Mesendoderm (in vitro differentiated cells): ENCODE data around the gene CAV1.
A peak's percentile ranks its signal among the peaks of the same experiment; 100 is the strongest.

Experiments
- DNase-seq: peaks from one replicate; pipeline ENCODE4 v3.0.0; 2013
- H2AK5ac ChIP-seq: 2 replicates; pipeline ENCODE4 v1.6.1; 2013; ENCODE audit warnings: low read length, inconsistent platforms
- H2BK120ac ChIP-seq: 2 replicates; pipeline ENCODE4 v1.6.1; 2013; ENCODE audit warnings: low read depth, mild to moderate bottlenecking, low read length, moderate library complexity, mixed read lengths
- H2BK15ac ChIP-seq: replicated peaks from 2 replicates; pipeline ENCODE4 v1.6.1; 2013; ENCODE audit warnings: low read depth, mild to moderate bottlenecking, moderate library complexity
- H2BK5ac ChIP-seq: 2 replicates; pipeline ENCODE4 v1.6.1; 2013; ENCODE audit warnings: low read length, inconsistent platforms
- H3K18ac ChIP-seq: 2 replicates; pipeline ENCODE4 v1.6.1; 2013; ENCODE audit warnings: mild to moderate bottlenecking, low read length, mixed read lengths
- H3K23ac ChIP-seq: one replicate; pipeline ENCODE4 v1.6.1; 2013; ENCODE audit warnings: low read length
- H3K27ac ChIP-seq: 2 replicates; pipeline ENCODE4 v1.5.1; 2013; ENCODE audit warnings: low read depth, mild to moderate bottlenecking, inconsistent platforms, low read length, moderate library complexity
- H3K27me3 ChIP-seq: 2 replicates; pipeline ENCODE4 v1.6.1; 2013; ENCODE audit warnings: low read length, control low read depth, mild to moderate bottlenecking, inconsistent platforms; ENCODE audit not compliant: insufficient read depth, poor library complexity
- H3K36me3 ChIP-seq: 2 replicates; pipeline ENCODE4 v1.6.1; 2013; ENCODE audit warnings: low read length, inconsistent platforms; ENCODE audit not compliant: control insufficient read depth, insufficient read depth
- H3K4ac ChIP-seq: one replicate; pipeline ENCODE4 v1.6.1; 2013; ENCODE audit warnings: low read depth, mild to moderate bottlenecking, low read length, moderate library complexity
- H3K4me1 ChIP-seq: 2 replicates; pipeline ENCODE4 v1.6.1; 2013; ENCODE audit warnings: low read depth, low read length, inconsistent platforms; ENCODE audit not compliant: control insufficient read depth
- H3K4me2 ChIP-seq: 2 replicates; pipeline ENCODE4 v1.6.1; 2013; ENCODE audit warnings: low read length
- H3K4me3 ChIP-seq: 2 replicates; pipeline ENCODE4 v1.5.1; 2013; ENCODE audit warnings: mild to moderate bottlenecking, low read length
- H3K56ac ChIP-seq: one replicate; pipeline ENCODE4 v1.6.1; 2013; ENCODE audit warnings: low read length
- H3K79me1 ChIP-seq: 2 replicates; pipeline ENCODE4 v1.6.1; 2013; ENCODE audit warnings: low read length, inconsistent platforms
- H3K79me2 ChIP-seq: 2 replicates; pipeline ENCODE4 v1.6.1; 2013; ENCODE audit warnings: mild to moderate bottlenecking, low read length; ENCODE audit not compliant: control insufficient read depth, insufficient read depth
- H3K9ac ChIP-seq: 2 replicates; pipeline ENCODE4 v1.6.1; 2013; ENCODE audit warnings: low read length, inconsistent platforms
- H4K5ac ChIP-seq: one replicate; pipeline ENCODE4 v1.6.1; 2013; ENCODE audit warnings: low read length
- H4K8ac ChIP-seq: one replicate; pipeline ENCODE4 v1.6.1; 2013; ENCODE audit warnings: low read depth, mild to moderate bottlenecking, control low read depth, low read length, moderate library complexity
- WGBS: extraction: QIAGEN DNeasy Blood & Tissue Kit; methylation state at CpG from one replicate; pipeline ENCODE4 v1.1.7; 2013; ENCODE audit warnings: low lambda C conversion rate, missing lambda C conversion rate; ENCODE audit not compliant: insufficient coverage; ENCODE audit errors: extremely low coverage; 5-methylcytosine and 5-hydroxymethylcytosine counted together

CAV1 gene

DNA sequence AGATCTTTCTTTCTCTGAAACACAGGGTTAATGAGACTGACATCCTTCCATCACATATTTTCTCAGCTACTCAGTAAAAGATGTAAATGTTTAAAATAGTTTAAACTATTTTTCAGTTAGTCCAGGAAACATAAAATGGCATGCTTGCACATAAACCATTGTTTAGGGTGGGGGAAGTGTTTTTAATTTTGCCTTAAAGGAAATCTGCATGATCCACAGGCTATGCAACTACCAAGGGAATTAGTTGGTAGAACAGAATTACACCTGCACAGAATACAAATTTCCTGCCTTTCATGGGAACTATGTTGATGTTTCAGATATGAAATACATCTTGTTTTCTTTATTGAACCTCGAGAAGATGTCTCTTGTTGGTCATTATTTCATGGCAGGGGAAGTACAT is 10.6 kb downstream of the CAV1 start:
- no peak overlapping the region for H3K27ac ChIP-seq
- H3K27me3 ChIP-seq = no peaks in the 10 kb centered on the region
- H4K8ac ChIP-seq = no peak overlapping the region
- H4K5ac ChIP-seq = no peak overlapping the region
- no peak overlapping the region for H3K56ac ChIP-seq
- no peak overlapping the region for H2BK15ac ChIP-seq
- no peak overlapping the region for H3K4me3 ChIP-seq
- WGBS = no CpG with 5 or more reads among the region's 1 CpG
- no peaks in the 10 kb centered on the region for H3K36me3 ChIP-seq
- no peak overlapping the region for H3K4me2 ChIP-seq
- H3K79me1 ChIP-seq = no peaks in the 10 kb centered on the region
- no peak overlapping the region for H3K23ac ChIP-seq
- DNase-seq = no peak
- H3K79me2 ChIP-seq = peaks cover 3% of the 10 kb centered on the region
- H3K4me1 ChIP-seq = no peaks in the 10 kb centered on the region
- no peak overlapping the region for H3K18ac ChIP-seq
- no peak overlapping the region for H3K9ac ChIP-seq
- no peak overlapping the region for H2BK5ac ChIP-seq
- H2BK120ac ChIP-seq = no peak overlapping the region
- no peak overlapping the region for H2AK5ac ChIP-seq
- no peak overlapping the region for H3K4ac ChIP-seq

DNA sequence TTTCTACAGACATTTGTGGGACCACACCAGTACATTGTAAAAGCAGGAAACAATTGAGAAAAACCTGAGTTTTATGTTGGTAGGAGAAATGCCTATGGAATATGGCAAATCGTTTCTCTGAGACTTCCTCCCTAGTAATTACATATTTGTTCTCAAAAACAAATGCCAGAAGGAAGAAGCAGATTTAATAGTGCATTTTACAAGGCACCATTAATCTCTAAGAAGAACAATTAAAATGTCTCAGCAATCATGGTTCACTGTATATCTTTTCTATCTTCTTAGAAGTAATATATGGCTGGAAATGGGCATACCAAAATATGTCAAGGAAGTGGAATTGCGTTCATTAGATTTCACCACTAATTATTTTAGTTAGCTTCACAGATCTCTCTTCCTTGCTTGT is 13.3 kb downstream of the CAV1 start:
- Histone ChIP-seq H4K5ac (no peak overlapping the region), H3K4me3 (no peak overlapping the region), H3K23ac (no peak overlapping the region), H3K4me1 (no peaks in the 10 kb centered on the region), H3K9ac (no peak overlapping the region), H2AK5ac (no peak overlapping the region), H3K79me1 (no peaks in the 10 kb centered on the region), H3K27me3 (no peaks in the 10 kb centered on the region), H2BK120ac (no peak overlapping the region), H3K36me3 (no peaks in the 10 kb centered on the region), H3K18ac (no peak overlapping the region), H2BK5ac (no peak overlapping the region), H3K27ac (no peak overlapping the region), H2BK15ac (no peak overlapping the region), H3K79me2 (no peaks in the 10 kb centered on the region), H3K56ac (no peak overlapping the region), H4K8ac (no peak overlapping the region), H3K4ac (no peak overlapping the region), H3K4me2 (no peak overlapping the region)
- WGBS = no CpG with 5 or more reads among the region's 2 CpGs
- DNase-seq = no peak

DNA sequence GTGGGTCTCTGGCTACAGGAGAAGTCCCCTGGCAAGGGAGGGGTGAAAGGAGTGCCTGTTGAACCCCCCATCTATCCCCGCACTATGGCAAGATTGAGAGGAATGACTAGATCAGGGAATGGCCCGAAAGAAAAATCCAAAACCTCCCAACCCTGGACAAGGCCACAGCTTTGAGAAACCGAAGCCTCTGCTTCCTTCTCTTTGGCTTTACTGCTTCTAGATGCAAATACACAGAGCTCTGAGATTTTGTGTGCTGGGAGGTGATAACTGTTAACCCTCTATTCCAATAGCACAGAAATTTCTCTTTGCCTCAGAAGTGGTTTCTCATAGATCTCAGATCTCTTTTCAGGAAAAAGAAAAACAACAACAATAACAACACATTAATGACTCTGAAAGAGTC is 15.0 kb downstream of the CAV1 start:
- Histone ChIP-seq H3K18ac (no peak overlapping the region), H4K8ac (no peak overlapping the region), H3K27me3 (no peaks in the 10 kb centered on the region), H3K79me1 (no peaks in the 10 kb centered on the region), H4K5ac (no peak overlapping the region), H3K4me1 (no peaks in the 10 kb centered on the region), H3K27ac (no peak overlapping the region), H3K79me2 (no peaks in the 10 kb centered on the region), H2BK120ac (no peak overlapping the region), H3K4me2 (no peak overlapping the region), H2AK5ac (no peak overlapping the region), H3K36me3 (no peaks in the 10 kb centered on the region), H2BK15ac (no peak overlapping the region), H3K56ac (no peak overlapping the region), H3K4ac (no peak overlapping the region), H3K9ac (no peak overlapping the region), H3K4me3 (no peak overlapping the region), H3K23ac (no peak overlapping the region), H2BK5ac (no peak overlapping the region)
- no CpG with 5 or more reads among the region's 3 CpGs for WGBS
- DNase-seq = no peak

DNA sequence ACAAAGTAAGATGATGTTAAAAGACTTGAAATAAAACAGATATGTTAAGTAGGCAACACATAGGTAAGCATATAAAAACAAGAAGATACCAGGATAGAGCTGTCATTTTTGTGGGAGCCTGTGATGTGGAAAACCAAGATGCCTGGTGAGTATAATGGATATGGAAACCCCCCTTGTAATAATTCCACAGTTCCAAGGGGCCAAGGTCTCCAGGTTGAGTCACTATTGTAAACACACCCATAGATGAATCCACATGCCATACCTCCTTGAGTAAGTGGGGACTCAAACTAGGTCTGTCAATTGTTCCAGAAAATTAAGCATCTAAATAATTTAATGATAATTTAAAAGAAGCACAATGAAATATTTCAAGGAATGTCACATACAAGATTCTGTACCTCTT is 15.9 kb downstream of the CAV1 start:
- Histone ChIP-seq H2BK15ac (no peak overlapping the region), H3K9ac (no peak overlapping the region), H3K18ac (no peak overlapping the region), H4K5ac (no peak overlapping the region), H3K23ac (no peak overlapping the region), H2BK120ac (no peak overlapping the region), H3K27me3 (no peaks in the 10 kb centered on the region), H3K4ac (no peak overlapping the region), H3K4me1 (no peaks in the 10 kb centered on the region), H3K4me3 (no peak overlapping the region), H3K4me2 (no peak overlapping the region), H3K79me2 (no peaks in the 10 kb centered on the region), H3K79me1 (no peaks in the 10 kb centered on the region), H3K36me3 (no peaks in the 10 kb centered on the region), H4K8ac (no peak overlapping the region), H2AK5ac (no peak overlapping the region), H3K56ac (no peak overlapping the region), H3K27ac (no peak overlapping the region), H2BK5ac (no peak overlapping the region)
- DNase-seq = no peak

DNA sequence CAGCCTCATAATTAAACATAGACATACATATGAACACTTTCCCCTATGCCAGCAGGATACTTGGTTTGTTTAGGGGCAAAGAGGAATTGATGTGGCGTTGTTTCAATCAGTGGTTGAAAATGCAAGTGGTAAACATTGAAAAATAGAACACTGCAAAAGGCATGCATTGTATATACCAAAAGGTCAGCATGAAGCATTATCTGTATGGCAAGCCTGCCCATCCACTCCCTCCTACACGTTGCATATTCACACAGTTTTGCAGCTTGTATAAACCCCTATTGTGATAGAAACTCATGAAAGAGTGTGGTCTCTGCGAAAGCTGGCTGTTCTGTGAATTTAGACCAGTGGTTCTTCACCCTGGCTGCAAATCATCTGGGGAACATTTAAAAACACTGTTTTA is 17.1 kb downstream of the CAV1 start:
- no CpG with 5 or more reads among the region's 3 CpGs for WGBS
- Histone ChIP-seq H3K27ac (no peak overlapping the region), H3K4me3 (no peak overlapping the region), H3K79me2 (no peaks in the 10 kb centered on the region), H3K4ac (no peak overlapping the region), H3K4me2 (no peak overlapping the region), H3K79me1 (no peaks in the 10 kb centered on the region), H2BK15ac (no peak overlapping the region), H2AK5ac (no peak overlapping the region), H3K27me3 (no peaks in the 10 kb centered on the region), H4K8ac (no peak overlapping the region), H3K9ac (no peak overlapping the region), H2BK5ac (no peak overlapping the region), H4K5ac (no peak overlapping the region), H3K36me3 (no peaks in the 10 kb centered on the region), H3K4me1 (no peaks in the 10 kb centered on the region), H3K23ac (no peak overlapping the region), H3K56ac (no peak overlapping the region), H2BK120ac (no peak overlapping the region), H3K18ac (no peak overlapping the region)
- DNase-seq = no peak

DNA sequence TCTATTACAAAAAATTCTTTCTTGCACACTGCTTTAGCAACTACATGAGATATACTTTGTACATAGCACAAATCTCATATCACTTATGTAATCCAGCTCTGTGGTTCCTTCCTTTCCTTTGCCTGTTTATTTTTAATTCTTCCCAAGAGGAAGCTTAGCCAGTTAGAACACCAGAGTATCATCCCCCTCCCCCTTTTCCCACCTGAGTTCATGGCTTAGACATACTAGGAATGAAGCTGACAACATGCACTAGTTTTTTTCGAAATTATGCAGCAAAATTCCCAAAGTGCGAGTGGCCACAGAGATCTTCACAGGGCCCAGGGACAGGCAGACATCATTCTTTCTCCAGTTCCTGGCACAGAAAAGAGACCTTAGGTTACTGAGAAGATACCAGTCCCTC is 17.8 kb downstream of the CAV1 start:
- no peak overlapping the region for H3K56ac ChIP-seq
- H3K9ac ChIP-seq = no peak overlapping the region
- H2BK120ac ChIP-seq = no peak overlapping the region
- H2BK5ac ChIP-seq = no peak overlapping the region
- DNase-seq = peak; percentile 30
- H3K4me1 ChIP-seq = no peaks in the 10 kb centered on the region
- H2AK5ac ChIP-seq = no peak overlapping the region
- WGBS = no CpG with 5 or more reads among the region's 2 CpGs
- H2BK15ac ChIP-seq = no peak overlapping the region
- no peak overlapping the region for H3K4me3 ChIP-seq
- no peak overlapping the region for H4K5ac ChIP-seq
- H3K18ac ChIP-seq = peak overlapping the region; percentile 51
- H3K4me2 ChIP-seq = no peak overlapping the region
- H3K36me3 ChIP-seq = no peaks in the 10 kb centered on the region
- no peak overlapping the region for H4K8ac ChIP-seq
- no peak overlapping the region for H3K23ac ChIP-seq
- no peak overlapping the region for H3K4ac ChIP-seq
- H3K79me1 ChIP-seq = no peaks in the 10 kb centered on the region
- no peaks in the 10 kb centered on the region for H3K27me3 ChIP-seq
- H3K27ac ChIP-seq = no peak overlapping the region
- no peaks in the 10 kb centered on the region for H3K79me2 ChIP-seq
